ENCODE measurements around the gene EIF2D.

EIF2D gene

GRCh38 chr1:206649261-206649921 is 37.1 kb upstream of the EIF2D start:
- TF ChIP-seq CTCF (IDR thresholded peaks at IDR 0.05; ENCODE audit: insufficient read depth, low read length, poor library complexity, severe bottlenecking) = no peak
- no peak for TF ChIP-seq EZH2phosphoT487 (conservative IDR thresholded peaks at IDR 0.05; ENCODE audit: low read length)
- H3K9ac ChIP-seq (ENCODE audit: low read length) = no peak overlapping the region
- H3K36me3 ChIP-seq (ENCODE audit: low read length) = no peaks in the 10 kb centered on the region
- H3K4me3 ChIP-seq (ENCODE audit: insufficient read depth, low read length, poor library complexity, severe bottlenecking) = no peak overlapping the region
- H2AFZ ChIP-seq (ENCODE audit: low read depth, low read length, severe bottlenecking) = no peak overlapping the region
- H3K9me3 ChIP-seq (ENCODE audit: insufficient read depth, low read length) = no peaks in the 10 kb centered on the region
- no peaks in the 10 kb centered on the region for H4K20me1 ChIP-seq (ENCODE audit: low read depth, low read length)
- no peak overlapping the region for H3K27ac ChIP-seq (ENCODE audit: low read depth, low read length)
- no peak overlapping the region for H3K4me2 ChIP-seq (ENCODE audit: low read depth, low read length, poor library complexity, severe bottlenecking)
- no peaks in the 10 kb centered on the region for H3F3A ChIP-seq (ENCODE audit: insufficient read depth)
- H3K27me3 ChIP-seq (ENCODE audit: low read length) = no peaks in the 10 kb centered on the region
- no peaks in the 10 kb centered on the region for H3K9me2 ChIP-seq (replicated peaks; ENCODE audit: insufficient read depth, low read length)
- H3K79me2 ChIP-seq (ENCODE audit: insufficient read depth, low read length) = no peaks in the 10 kb centered on the region

DNA sequence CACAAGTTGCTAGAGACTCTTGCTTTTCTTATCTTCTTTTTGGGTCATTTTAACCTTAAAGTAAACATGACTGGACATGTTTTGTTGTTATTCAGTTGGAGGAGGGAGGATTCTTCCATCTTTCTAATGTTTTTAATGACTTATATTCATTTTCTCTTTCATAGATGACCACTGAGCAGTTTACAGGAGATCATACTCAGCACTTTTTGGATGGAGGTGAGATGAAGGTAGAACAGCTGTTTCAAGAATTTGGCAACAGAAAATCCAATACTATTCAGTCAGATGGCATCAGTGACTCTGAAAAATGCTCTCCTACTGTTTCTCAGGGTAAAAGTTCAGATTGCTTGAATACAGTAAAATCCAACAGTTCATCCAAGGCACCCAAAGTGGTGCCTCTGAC is 35.0 kb upstream of the EIF2D start:
- Histone ChIP-seq H3K4me3 (ENCODE audit: insufficient read depth, low read length, poor library complexity, severe bottlenecking) (no peak overlapping the region), H3K36me3 (ENCODE audit: low read length) (no peaks in the 10 kb centered on the region), H3K27me3 (ENCODE audit: low read length) (no peaks in the 10 kb centered on the region), H3K4me2 (ENCODE audit: low read depth, low read length, poor library complexity, severe bottlenecking) (no peak overlapping the region), H3F3A (ENCODE audit: insufficient read depth) (no peaks in the 10 kb centered on the region), H3K79me2 (ENCODE audit: insufficient read depth, low read length) (no peaks in the 10 kb centered on the region), H3K27ac (ENCODE audit: low read depth, low read length) (no peak overlapping the region), H2AFZ (ENCODE audit: low read depth, low read length, severe bottlenecking) (no peak overlapping the region), H3K9me3 (ENCODE audit: insufficient read depth, low read length) (no peaks in the 10 kb centered on the region), H3K9me2 (replicated peaks; ENCODE audit: insufficient read depth, low read length) (no peaks in the 10 kb centered on the region), H4K20me1 (ENCODE audit: low read depth, low read length) (no peaks in the 10 kb centered on the region), H3K9ac (ENCODE audit: low read length) (no peak overlapping the region)
- TF ChIP-seq EZH2phosphoT487 (conservative IDR thresholded peaks at IDR 0.05; ENCODE audit: low read length) (no peak), CTCF (IDR thresholded peaks at IDR 0.05; ENCODE audit: insufficient read depth, low read length, poor library complexity, severe bottlenecking) (no peak)

DNA sequence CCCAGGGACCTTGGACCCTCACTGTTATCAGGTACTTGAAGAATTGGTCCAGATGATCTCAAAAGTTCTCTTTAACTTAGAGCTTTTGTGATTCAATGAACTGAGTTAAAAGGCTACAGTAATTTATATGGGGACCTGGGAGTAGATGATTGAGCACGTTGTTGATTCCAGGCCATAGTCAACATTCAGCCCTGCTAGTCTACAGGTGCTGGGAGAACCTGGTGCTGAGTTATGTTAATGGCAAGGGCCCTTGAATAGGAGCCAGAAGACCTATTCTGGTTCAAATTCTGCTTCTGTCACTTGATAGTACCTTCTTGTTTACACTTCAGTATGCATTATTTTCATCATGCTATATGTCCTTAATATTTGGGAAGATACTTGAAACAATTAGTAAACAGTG is 34.2 kb upstream of the EIF2D start:
- Histone ChIP-seq H3K4me2 (ENCODE audit: low read depth, low read length, poor library complexity, severe bottlenecking) (no peak overlapping the region), H3K4me3 (ENCODE audit: insufficient read depth, low read length, poor library complexity, severe bottlenecking) (no peak overlapping the region), H3K9ac (ENCODE audit: low read length) (no peak overlapping the region), H4K20me1 (ENCODE audit: low read depth, low read length) (no peaks in the 10 kb centered on the region), H2AFZ (ENCODE audit: low read depth, low read length, severe bottlenecking) (no peak overlapping the region), H3K9me3 (ENCODE audit: insufficient read depth, low read length) (no peaks in the 10 kb centered on the region), H3K36me3 (ENCODE audit: low read length) (no peaks in the 10 kb centered on the region), H3K27me3 (ENCODE audit: low read length) (no peaks in the 10 kb centered on the region), H3K79me2 (ENCODE audit: insufficient read depth, low read length) (no peaks in the 10 kb centered on the region), H3K27ac (ENCODE audit: low read depth, low read length) (no peak overlapping the region), H3K9me2 (replicated peaks; ENCODE audit: insufficient read depth, low read length) (no peaks in the 10 kb centered on the region), H3F3A (ENCODE audit: insufficient read depth) (no peaks in the 10 kb centered on the region)
- TF ChIP-seq EZH2phosphoT487 (conservative IDR thresholded peaks at IDR 0.05; ENCODE audit: low read length) (no peak), CTCF (IDR thresholded peaks at IDR 0.05; ENCODE audit: insufficient read depth, low read length, poor library complexity, severe bottlenecking) (no peak)

All from SU-DHL-6 (cell line).